HEK293T (cell line): Measurements from ENCODE around the gene FKRP.

Source experiments
- BHLHE40 ChIP-seq: fragments of 450-650 bp; IDR thresholded peaks from 2 replicates; pipeline ENCODE4 v1.6.1; 2016; ENCODE audit warnings: mild to moderate bottlenecking, moderate library complexity, borderline replicate concordance
- FOXA1 ChIP-seq: fragments of 450-650 bp; IDR thresholded peaks from 2 replicates; pipeline ENCODE4 v1.6.1; 2016; ENCODE audit warnings: mild to moderate bottlenecking
- FOXM1 ChIP-seq: fragments of 450-650 bp; IDR thresholded peaks from 2 replicates; pipeline ENCODE4 v1.6.1; 2017; ENCODE audit warnings: mild to moderate bottlenecking, borderline replicate concordance
- SUZ12 ChIP-seq: fragments of 450-650 bp; IDR thresholded peaks from 2 replicates; pipeline ENCODE4 v1.6.1; 2016; ENCODE audit warnings: mild to moderate bottlenecking

DNA sequence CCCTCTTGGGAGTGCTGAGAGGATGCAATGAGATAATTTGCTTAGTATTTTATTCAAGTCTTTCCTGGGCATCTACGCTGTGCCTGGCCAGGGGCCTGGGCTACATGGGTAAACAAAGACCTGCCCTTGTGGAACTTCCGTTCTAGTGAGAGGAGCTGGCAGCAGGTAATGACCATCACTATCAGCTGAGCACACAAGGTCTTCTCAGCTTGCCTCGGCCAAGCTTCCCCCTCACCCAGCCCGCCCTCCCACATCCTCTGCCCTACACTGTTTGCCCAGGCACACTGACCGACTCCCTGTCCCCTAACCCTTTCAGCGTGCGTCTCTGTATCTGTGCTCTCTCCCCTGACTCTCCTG, 8.6 kb upstream of the FKRP start:
- no peak for TF ChIP-seq FOXM1
- TF ChIP-seq BHLHE40: no peak
- no peak for TF ChIP-seq FOXA1
- TF ChIP-seq SUZ12: no peak
